Measurements from ENCODE around the gene SUCLG2. TPM values are rescaled to one million over a fixed set of nuclear protein-coding genes. Genes with fewer than 3 reads are reported as not detected.
A peak's percentile ranks its signal among the peaks of the same experiment; 100 is the strongest.

The SUCLG2 gene
- polyA plus RNA-seq, 1 donor (not counting 4 experiments of a cell fraction or from before 2014, with no cell fraction given) = 26.7 TPM

DNA sequence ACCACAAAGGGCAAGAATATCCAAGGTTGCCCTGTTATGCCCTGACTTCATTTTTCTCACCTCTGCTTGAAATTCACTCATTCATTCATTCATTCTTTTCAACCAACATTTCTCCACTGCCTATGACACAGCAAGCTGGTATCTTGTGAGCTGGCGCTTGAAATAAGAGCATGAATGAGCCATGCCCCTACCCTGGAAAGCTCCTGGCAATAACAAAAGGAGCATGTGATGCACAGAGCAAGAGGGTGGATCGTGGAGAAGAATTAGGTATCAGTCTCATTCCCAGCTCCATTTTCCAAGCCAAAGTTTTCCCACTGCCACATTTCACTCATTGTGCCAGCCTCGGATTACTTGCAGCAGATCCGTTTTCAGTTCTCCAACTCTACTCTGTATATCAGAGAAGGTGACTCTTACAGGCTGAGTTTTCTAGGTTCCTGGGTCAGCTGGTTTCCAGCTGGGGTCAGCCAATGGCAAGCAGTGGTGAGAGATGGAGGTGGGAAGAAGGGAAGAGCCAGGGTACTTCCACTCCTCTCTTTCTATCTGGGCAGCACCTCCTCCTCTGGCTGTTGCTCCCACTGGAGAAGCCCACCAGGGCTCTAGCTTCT is 144.8 kb downstream of the SUCLG2 start:
- no peaks in the 10 kb centered on the region for H4K20me1 ChIP-seq (ENCODE audit: control insufficient read depth, extremely low read depth, insufficient read depth, low read length)
- TF ChIP-seq CTCF (optimal IDR thresholded peaks at IDR 0.05 in 1 of 3, IDR thresholded peaks at IDR 0.05 in 1 of 3, conservative IDR thresholded peaks at IDR 0.05 in 1 of 3; ENCODE audit: extremely low read depth in 1 of 3, insufficient read depth in 2 of 3, low read length in 3 of 3) = no peak
- TF ChIP-seq EZH2 (IDR thresholded peaks at IDR 0.05; ENCODE audit: low read length) = no peak
- H3K36me3 ChIP-seq (ENCODE audit: control insufficient read depth in 2 of 2, extremely low read depth in 1 of 2, insufficient read depth in 2 of 2, low read length in 2 of 2) = peaks cover 0 to 4% of the 10 kb centered on the region in 2 experiments
- no peak overlapping the region for H3K27ac ChIP-seq (ENCODE audit: control insufficient read depth, insufficient read depth, low read length)
- H2AFZ ChIP-seq (ENCODE audit: control insufficient read depth, low read length) = no peak overlapping the region
- no peaks in the 10 kb centered on the region for H3K9me1 ChIP-seq (ENCODE audit: control insufficient read depth, extremely low read depth, insufficient read depth, low read length)
- no peaks in the 10 kb centered on the region for H3K27me3 ChIP-seq (ENCODE audit: control insufficient read depth, extremely low read depth, insufficient read depth, low read length)
- H3K4me3 ChIP-seq (ENCODE audit: control insufficient read depth in 2 of 3, extremely low read depth in 1 of 3, insufficient read depth in 2 of 3, low read depth in 1 of 3, low read length in 3 of 3) = no peak overlapping the region
- H3K4me1 ChIP-seq (ENCODE audit: control insufficient read depth, extremely low read depth, insufficient read depth, low read length) = peaks cover 4% of the 10 kb centered on the region
- dilution Hi-C loops (cut with MboI; ENCODE audit: extremely low pct_ligation_motif_present, low sequenced_read_pairs) = no loop called here
- no peak overlapping the region for H3K4me2 ChIP-seq (ENCODE audit: control insufficient read depth, extremely low read depth, insufficient read depth, low read depth, low read length)
- no peaks in the 10 kb centered on the region for H3K9me3 ChIP-seq (ENCODE audit: control insufficient read depth, low read depth, low read length)
- DNase-seq (ENCODE audit: low read depth, low spot score) (no peak), FAIRE-seq (peak; percentile 74)
- H3K79me2 ChIP-seq (ENCODE audit: control insufficient read depth, insufficient read depth, low read length) = no peaks in the 10 kb centered on the region
- no peak overlapping the region for H3K9ac ChIP-seq (ENCODE audit: control insufficient read depth, extremely low read depth, insufficient read depth, low read length)

GRCh38 chr3:67507584-67507983 is 146.8 kb downstream of the SUCLG2 start:
- H3K9ac ChIP-seq (ENCODE audit: control insufficient read depth, extremely low read depth, insufficient read depth, low read length) = no peak overlapping the region
- H2AFZ ChIP-seq (ENCODE audit: control insufficient read depth, low read length) = no peak overlapping the region
- H3K4me2 ChIP-seq (ENCODE audit: control insufficient read depth, extremely low read depth, insufficient read depth, low read depth, low read length) = no peak overlapping the region
- no peaks in the 10 kb centered on the region for H3K27me3 ChIP-seq (ENCODE audit: control insufficient read depth, extremely low read depth, insufficient read depth, low read length)
- dilution Hi-C loops (cut with MboI; ENCODE audit: extremely low pct_ligation_motif_present, low sequenced_read_pairs) = no loop called here
- H3K4me3 ChIP-seq (ENCODE audit: control insufficient read depth in 2 of 3, extremely low read depth in 1 of 3, insufficient read depth in 2 of 3, low read depth in 1 of 3, low read length in 3 of 3) = no peak overlapping the region
- DNase-seq (ENCODE audit: low read depth, low spot score) = no peak
- no peaks in the 10 kb centered on the region for H3K9me3 ChIP-seq (ENCODE audit: control insufficient read depth, low read depth, low read length)
- FAIRE-seq = no peak
- TF ChIP-seq EZH2 (IDR thresholded peaks at IDR 0.05; ENCODE audit: low read length) = no peak
- no peak for TF ChIP-seq CTCF (optimal IDR thresholded peaks at IDR 0.05 in 1 of 3, IDR thresholded peaks at IDR 0.05 in 1 of 3, conservative IDR thresholded peaks at IDR 0.05 in 1 of 3; ENCODE audit: extremely low read depth in 1 of 3, insufficient read depth in 2 of 3, low read length in 3 of 3)
- peaks cover 4% of the 10 kb centered on the region for H3K4me1 ChIP-seq (ENCODE audit: control insufficient read depth, extremely low read depth, insufficient read depth, low read length)
- H3K27ac ChIP-seq (ENCODE audit: control insufficient read depth, insufficient read depth, low read length) = no peak overlapping the region
- H3K9me1 ChIP-seq (ENCODE audit: control insufficient read depth, extremely low read depth, insufficient read depth, low read length) = no peaks in the 10 kb centered on the region
- H3K79me2 ChIP-seq (ENCODE audit: control insufficient read depth, insufficient read depth, low read length) = no peaks in the 10 kb centered on the region
- H3K36me3 ChIP-seq (ENCODE audit: control insufficient read depth in 2 of 2, extremely low read depth in 1 of 2, insufficient read depth in 2 of 2, low read length in 2 of 2) = peaks cover 0 to 4% of the 10 kb centered on the region in 2 experiments
- H4K20me1 ChIP-seq (ENCODE audit: control insufficient read depth, extremely low read depth, insufficient read depth, low read length) = no peaks in the 10 kb centered on the region
